ENCODE results near the gene DESI2.

Gene DESI2

GRCh38 chr1:244755673-244756072, 102.7 kb downstream of the DESI2 start:
- no peak for DNase-seq (ENCODE audit: low spot score)

GRCh38 chr1:244757091-244757939, 104.4 kb downstream of the DESI2 start:
- DNase-seq (ENCODE audit: low spot score), result no peak

All from COLO829 (cell line).